Erythroblast (primary cell): Measurements from ENCODE around the gene MAPK8.

Experiments
- DNase-seq, 2 experiments: peaks; one replicate each; lab custom pipeline; 2025; lab: John Stamatoyannopoulos, UW
- GATA1 ChIP-seq: IDR thresholded peaks from 2 replicates; pipeline ENCODE4 v1.6.1; 2011; ENCODE audit warnings: low read depth, mild to moderate bottlenecking, control low read depth, low read length, moderate library complexity
- POLR2A ChIP-seq: IDR thresholded peaks from 2 replicates; pipeline ENCODE4 v1.6.1; 2011; ENCODE audit warnings: mild to moderate bottlenecking, low read length

Gene MAPK8

DNA sequence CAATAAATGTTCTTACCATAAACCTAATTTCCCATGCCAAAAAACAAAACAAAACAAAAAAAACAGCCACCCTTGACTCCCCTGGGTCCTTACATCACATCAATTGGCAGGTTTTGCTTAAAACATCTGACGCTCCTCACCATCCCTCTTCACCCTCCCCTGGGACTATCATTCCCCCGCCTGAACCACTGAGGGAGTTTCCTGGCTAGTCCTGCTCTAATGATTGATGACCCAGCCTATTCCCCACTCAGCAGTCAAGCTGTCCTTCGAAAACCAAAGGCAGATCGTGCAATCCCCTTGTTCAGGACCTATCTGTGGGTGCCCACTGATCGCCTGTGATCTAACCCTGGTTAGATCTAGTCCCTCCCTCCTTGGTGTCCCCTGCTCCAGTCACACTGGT lies 20.8 kb upstream of the MAPK8 start:
- no peak for TF ChIP-seq GATA1
- TF ChIP-seq POLR2A = no peak
- no peak for DNase-seq

DNA sequence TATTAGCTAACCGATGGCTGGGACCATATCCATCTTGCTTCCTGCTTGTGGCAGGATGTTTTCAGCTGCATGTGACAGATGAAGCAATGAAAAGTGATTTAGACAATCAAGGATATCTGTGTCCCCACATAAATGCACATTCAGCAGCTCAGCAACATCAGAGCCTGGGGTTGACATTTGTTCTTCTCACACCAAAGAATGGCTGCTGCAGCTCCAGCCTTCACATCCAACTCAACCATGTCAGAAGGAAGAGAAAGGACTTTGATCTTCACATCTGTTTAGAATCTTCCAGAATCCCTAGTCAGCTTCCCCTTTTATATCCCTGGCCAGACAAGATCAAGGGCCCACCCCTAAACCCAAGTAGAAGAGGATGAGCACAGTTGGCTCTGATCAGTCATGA lies 20.1 kb upstream of the MAPK8 start:
- no peak for DNase-seq

DNA sequence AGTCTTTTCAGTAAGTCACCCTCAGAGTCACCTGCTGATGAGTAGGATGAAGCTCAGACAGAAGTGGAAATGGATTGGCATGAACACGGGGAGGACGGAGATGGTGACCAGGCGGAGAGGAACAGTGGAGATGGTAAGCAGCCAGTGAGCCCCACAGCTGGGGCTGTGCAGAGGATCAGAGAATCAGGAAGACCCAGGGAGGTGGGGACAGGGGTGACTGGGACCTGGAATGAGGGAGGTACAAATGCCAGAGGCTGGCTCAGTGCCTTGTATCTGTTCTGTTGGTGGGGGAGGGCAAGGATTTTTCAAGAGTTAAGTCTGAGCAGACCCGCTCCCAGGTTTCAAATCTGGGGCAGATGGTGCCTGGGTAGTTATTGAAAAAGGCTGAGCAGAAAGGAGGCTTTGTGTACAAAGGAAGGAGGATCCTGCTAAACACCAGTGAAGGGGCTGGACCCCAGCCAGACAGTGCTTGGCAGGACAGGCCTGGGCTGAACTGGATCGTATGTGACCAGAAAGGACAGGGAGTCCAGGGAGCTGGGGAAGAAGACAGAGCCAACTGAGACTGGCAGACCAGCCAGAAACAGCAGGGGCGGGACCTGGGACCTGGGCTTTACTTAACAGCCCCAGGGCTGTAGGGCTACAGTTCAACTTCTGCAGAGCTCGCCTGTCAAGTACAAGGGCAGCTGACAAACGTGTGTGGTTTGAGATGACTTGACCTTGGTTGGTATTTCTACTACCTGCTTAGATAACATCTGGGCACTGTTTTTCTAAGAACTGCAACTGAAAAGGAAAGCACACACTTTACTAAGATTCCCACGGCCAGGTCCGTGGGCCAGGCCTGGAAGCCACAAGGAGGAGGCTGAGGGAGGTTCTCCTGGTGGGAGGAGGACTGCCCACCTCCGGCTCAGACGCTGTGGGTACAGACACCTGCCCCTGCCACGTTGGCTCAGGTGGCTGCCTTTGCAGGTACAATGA lies 18.8 kb upstream of the MAPK8 start:
- no peak for DNase-seq
- TF ChIP-seq GATA1 = no peak
- TF ChIP-seq POLR2A = no peak

More for the DNA sequence above, 20.1 kb upstream of the MAPK8 start:
- no peak for TF ChIP-seq GATA1
- TF ChIP-seq POLR2A = no peak

- TF ChIP-seq GATA1 (no peak), POLR2A (no peak)
- no peak for DNase-seq
Observed at GRCh38 chr10:48288661-48289060, 17.8 kb upstream of the MAPK8 start.

DNA sequence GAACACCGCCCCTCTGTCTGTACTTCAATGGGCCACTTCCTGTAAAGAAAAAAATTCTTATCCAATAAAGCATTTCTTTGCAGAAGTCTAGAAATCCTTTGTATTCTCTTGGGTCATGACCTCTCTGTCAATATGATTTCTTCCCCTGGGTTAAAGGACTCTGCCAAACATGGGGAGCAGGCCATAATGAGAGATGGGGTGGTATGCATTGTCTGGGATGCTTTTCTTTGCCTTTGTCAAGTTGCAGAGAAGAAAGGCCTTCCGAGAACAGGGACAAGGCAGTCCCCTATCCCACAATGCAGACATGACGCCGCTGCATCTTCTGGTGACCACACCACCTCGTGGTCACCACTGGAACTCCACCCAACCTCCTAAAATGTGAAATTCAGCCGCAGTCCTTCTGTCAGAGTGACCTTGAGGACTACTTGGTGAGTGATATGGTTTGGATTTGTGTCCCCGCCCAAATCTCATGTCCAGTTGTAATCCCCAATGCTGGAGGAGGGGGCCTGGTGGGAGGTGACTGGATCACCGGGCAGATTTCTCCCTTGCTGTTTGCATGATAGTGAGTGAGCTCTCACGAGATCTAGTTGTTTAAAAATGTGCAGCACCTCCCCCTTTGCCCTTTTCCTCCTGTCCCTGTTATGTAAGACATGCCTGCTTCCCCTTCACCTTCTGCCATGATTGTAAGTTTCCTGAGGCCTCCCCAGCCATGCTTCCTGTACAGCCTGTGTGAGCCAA lies 16.8 kb upstream of the MAPK8 start:
- TF ChIP-seq POLR2A (no peak), GATA1 (no peak)
- peak; percentile 44 to 63 for DNase-seq

DNA sequence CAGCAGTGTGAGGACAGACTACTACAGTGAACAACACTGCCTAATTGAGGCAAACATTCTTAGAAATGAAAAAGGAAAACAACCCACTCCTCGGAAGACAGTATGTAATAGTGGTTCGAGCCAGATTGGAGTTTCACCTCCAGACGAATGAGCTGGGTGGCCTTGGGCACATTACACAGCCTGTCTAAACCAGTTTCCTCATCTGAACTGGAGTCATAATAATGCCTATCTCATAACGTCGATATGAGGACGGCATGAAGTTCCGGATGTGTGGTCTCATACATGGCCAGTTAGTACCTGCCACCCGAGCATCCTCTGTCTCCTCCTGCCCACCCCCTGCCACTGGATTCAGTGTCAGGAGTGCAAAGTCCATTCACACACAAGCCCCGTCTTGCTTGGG lies 16.2 kb upstream of the MAPK8 start:
- DNase-seq = no peak
- no peak for TF ChIP-seq POLR2A

DNA sequence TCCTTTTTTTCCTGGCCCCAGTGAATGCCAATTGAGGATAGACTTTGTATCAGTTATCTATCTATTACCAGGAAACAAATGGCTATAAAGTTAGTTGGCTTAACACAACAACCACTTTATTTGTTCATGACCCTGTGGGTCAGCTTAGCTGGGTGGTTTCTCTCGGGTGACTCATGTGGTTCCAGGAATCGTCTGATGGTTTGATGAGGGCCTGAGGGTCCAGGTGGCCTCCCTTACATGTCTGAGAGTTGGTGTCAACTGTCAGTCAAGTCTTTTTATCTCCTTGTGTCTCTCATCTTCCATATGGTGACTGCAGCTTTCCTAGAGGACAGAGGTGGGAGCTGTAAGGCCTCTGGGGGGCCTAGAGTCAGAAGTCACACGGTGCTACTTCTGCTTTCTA lies 15.3 kb upstream of the MAPK8 start:
- no peak for DNase-seq
- TF ChIP-seq GATA1 = no peak
- TF ChIP-seq POLR2A = no peak

DNA sequence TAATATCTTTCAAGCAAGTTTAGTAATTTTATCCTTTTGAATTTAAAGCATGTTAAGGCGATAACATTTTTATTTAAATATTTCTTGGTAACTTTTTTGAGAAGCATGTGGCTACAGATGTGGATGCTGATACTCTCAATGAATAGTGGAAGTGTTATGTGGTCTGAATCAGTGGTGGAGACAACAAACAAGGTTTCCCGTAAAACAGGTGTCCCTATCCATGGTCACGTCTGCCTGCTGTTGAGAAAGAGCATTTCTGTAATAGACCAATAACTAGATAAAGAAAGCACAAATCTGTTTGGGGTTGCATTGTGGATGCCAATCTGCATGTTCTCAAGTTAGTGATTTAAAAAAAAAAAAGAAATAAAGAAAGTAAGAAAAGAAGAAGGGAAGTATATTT lies 13.9 kb upstream of the MAPK8 start:
- TF ChIP-seq GATA1 = no peak
- no peak for TF ChIP-seq POLR2A
- no peak for DNase-seq

DNA sequence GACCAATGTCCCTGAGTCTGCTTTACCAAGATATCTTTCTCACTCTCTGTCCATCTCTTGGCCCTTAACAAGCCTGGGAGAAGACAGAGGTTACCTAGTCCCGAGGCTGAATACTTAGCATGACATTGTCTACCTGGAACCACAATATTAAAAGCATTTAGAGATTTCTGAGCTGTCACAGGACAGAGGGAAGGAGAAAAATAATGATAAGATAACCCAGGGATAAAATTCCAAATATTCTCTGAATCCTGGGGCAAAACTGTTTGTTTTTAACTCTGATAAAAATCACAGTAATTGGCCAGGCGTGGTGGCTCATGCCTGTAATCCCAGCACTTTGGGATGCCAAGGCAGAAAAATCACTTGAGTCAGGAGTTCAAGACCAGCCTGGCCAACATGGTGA lies 12.0 kb upstream of the MAPK8 start:
- TF ChIP-seq GATA1 (no peak), POLR2A (no peak)
- no peak for DNase-seq

- DNase-seq = no peak
- TF ChIP-seq GATA1 (no peak), POLR2A (no peak)
Observed at GRCh38 chr10:48296576-48297098, 9.8 kb upstream of the MAPK8 start.

DNA sequence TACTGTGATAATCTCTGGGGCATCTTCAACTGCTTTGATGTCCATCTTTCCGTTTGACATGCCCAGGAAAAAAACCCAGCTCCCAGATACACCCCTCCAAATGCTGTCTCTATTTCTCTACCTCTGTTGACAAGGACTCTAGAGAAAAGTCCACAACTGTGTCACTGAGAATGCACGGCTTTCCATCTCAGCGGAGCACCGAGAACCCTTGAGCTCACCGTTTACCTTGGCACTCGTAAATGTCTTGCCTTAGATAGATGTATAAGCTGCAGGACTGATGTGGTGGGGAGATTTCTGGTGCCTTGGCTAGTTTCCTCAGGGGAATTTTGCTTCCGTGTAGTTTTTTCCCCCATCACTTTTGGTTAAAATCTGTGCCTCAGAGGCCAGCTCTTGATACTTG lies 7.4 kb upstream of the MAPK8 start:
- TF ChIP-seq GATA1 = no peak
- no peak for TF ChIP-seq POLR2A
- no peak for DNase-seq

DNA sequence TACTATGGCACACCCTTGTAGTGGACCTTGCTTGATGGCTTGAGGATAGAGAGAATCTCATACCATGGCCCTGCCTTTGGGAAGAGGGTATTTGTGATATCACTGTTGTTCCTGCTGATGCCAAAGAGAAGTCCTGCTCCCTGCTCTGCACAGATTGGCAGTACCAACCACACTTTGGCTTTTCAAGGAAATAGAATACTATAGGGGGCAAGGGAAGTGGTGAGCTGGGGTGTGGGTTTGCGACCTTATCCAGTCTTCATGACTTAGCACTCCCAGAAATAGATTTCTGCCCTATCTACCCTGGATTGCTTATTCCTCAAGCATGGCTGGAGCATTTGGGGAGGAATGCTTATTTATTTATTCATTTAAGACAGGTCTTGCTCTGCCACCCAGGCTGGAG lies 6.8 kb upstream of the MAPK8 start:
- DNase-seq = no peak
- TF ChIP-seq POLR2A (no peak), GATA1 (no peak)

GRCh38 chr10:48300556-48300955 lies 5.9 kb upstream of the MAPK8 start:
- TF ChIP-seq POLR2A = no peak
- TF ChIP-seq GATA1 = no peak
- no peak for DNase-seq

- DNase-seq = no peak
- TF ChIP-seq POLR2A (no peak), GATA1 (no peak)
Observed at GRCh38 chr10:48302515-48303476, 3.7 kb upstream of the MAPK8 start.
